GM13976 (cell line): ENCODE results near the gene PNPO.

Source experiments
- DNase-seq: peaks from one replicate; pipeline ENCODE4 v3.0.0; 2012; ENCODE audit warnings: low spot score
- CTCF ChIP-seq: IDR thresholded peaks from 2 replicates; pipeline ENCODE4 v1.5.1; 2012; ENCODE audit warnings: borderline replicate concordance, mild to moderate bottlenecking; ENCODE audit not compliant: insufficient read depth; ENCODE audit errors: extremely low read depth, missing control alignments, control extremely low read depth
- in situ Hi-C: fragments of 300-500 bp; cut with MboI; formaldehyde crosslinking; loops from one replicate; pipeline ENCODE4 v1.12.0; 2022; ENCODE audit warnings: low sequenced_read_pairs, mixed read lengths, inconsistent platforms; ENCODE audit not compliant: unreplicated experiment

The PNPO gene

GRCh38 chr17:47996201-47996600 lies 54.8 kb downstream of the PNPO start:
- in situ Hi-C loops: no loop called here
- no peak for DNase-seq
- no peak for TF ChIP-seq CTCF

- TF ChIP-seq CTCF: no peak
- in situ Hi-C loops: no loop called here
- no peak for DNase-seq
Measured at GRCh38 chr17:47997586-47997985, 56.2 kb downstream of the PNPO start.

GRCh38 chr17:47998044-47998443 lies 56.7 kb downstream of the PNPO start:
- in situ Hi-C loops: no loop called here
- no peak for DNase-seq
- no peak for TF ChIP-seq CTCF
